PFSK-1 (cell line): ENCODE measurements around the gene ADAMTS2.

Experiments
- POLR2AphosphoS5 ChIP-seq: IDR thresholded peaks from 2 replicates; pipeline ENCODE4 v1.6.1; 2012; ENCODE audit warnings: low read depth, mild to moderate bottlenecking, control low read depth, low read length, moderate library complexity
- REST ChIP-seq, 2 experiments: IDR thresholded peaks; 2 replicates each; pipeline versions ENCODE4 v1.6.1 to v1.8.0; 2011 to 2012; ENCODE audit warnings: low read depth in 2 of 2, low read length in 2 of 2, control low read depth in 1 of 2, inconsistent platforms in 1 of 2, mild to moderate bottlenecking in 1 of 2, moderate library complexity in 1 of 2; ENCODE audit not compliant: insufficient read depth in 1 of 2
- SIN3A ChIP-seq: IDR thresholded peaks from 2 replicates; pipeline ENCODE4 v1.6.1; 2012; ENCODE audit warnings: mild to moderate bottlenecking, low read length, moderate library complexity, borderline replicate concordance; ENCODE audit not compliant: insufficient read depth
- TAF1 ChIP-seq: IDR thresholded peaks from 2 replicates; pipeline ENCODE4 v1.6.1; 2012; ENCODE audit warnings: low read length, control low read depth, borderline replicate concordance; ENCODE audit not compliant: insufficient read depth

- no peak for TF ChIP-seq POLR2AphosphoS5
- no peak for TF ChIP-seq TAF1
- no peak for TF ChIP-seq REST (IDR thresholded peaks at IDR 0.05; ENCODE audit: insufficient read depth in 1 of 2, low read depth in 2 of 2, low read length in 2 of 2)
- no peak for TF ChIP-seq SIN3A
Observed at GRCh38 chr5:179375831-179376365, 30.6 kb upstream of the ADAMTS2 start.
